HCT116 (cell line): ENCODE measurements around the gene CCL28. TPM values are rescaled to one million over a fixed set of nuclear protein-coding genes. Genes with fewer than 3 reads are reported as not detected.

Source experiments
- ATAC-seq: fragments of 200-7000 bp; cut with Tn5 transposase; 2 replicates; pipeline ENCODE4 v1.9.1; 2020; ENCODE audit warnings: mild to moderate bottlenecking, moderate library complexity
- BruUV-seq: library from RNA; stranded (reverse); fragments of 400-500 nt; replicated peaks from 2 replicates; lab custom pipeline; 2021; lab: Mats Ljungman, UMichigan
- CTCF ChIA-PET: fragments of 300-600 bp; sonication (Branson Sonifier 250); formaldehyde crosslinking; loops from one replicate; lab custom pipeline; 2021; ENCODE audit warnings: antibody characterized with exemption; lab: Charles Lee
- POLR2A ChIA-PET: fragments of 300-600, 350-600 bp; sonication (Branson Sonifier 250); formaldehyde crosslinking; loops from one replicate; lab custom pipeline; 2021; ENCODE audit warnings: antibody characterized with exemption; lab: Charles Lee
- RAD21 ChIA-PET, 2 experiments: fragments of 300-600 bp; sonication (Branson Sonifier 250); formaldehyde crosslinking; loops; one replicate each; lab custom pipeline; 2023; ENCODE audit warnings: low total read pairs in 2 of 2; ENCODE audit not compliant: uncharacterized antibody in 2 of 2, unreplicated experiment in 2 of 2, low non-redundant PET in 1 of 2; lab: Charles Lee
- DNase-seq: peaks from one replicate; pipeline ENCODE4 v3.0.0-alpha.2; 2010; ENCODE audit warnings: low read depth, low spot score
- H2AFZ ChIP-seq: fragments of 200-600 bp; shearing (Covaris generic), sonication (generic); 2 replicates; pipeline ENCODE4 v1.6.1; 2017; ENCODE audit warnings: low read depth, mixed run types, mixed read lengths, antibody characterized with exemption, low read length; ENCODE audit not compliant: poor library complexity, severe bottlenecking
- H3K27ac ChIP-seq: 2 replicates; pipeline ENCODE4 v1.5.1; 2012; ENCODE audit warnings: low read depth, low read length
- H3K27me3 ChIP-seq: fragments of 200-600 bp; sonication (generic); 2 replicates; pipeline ENCODE4 v1.6.1; 2016; ENCODE audit warnings: mixed run types, low read length, mixed read lengths; ENCODE audit not compliant: insufficient read depth
- H3K36me3 ChIP-seq, 2 experiments: fragments of 200-500 bp in 1 of 2; fragments of 200-600 bp in 1 of 2; sonication (Bioruptor generic) in 1 of 2; sonication (generic) in 1 of 2; 2 replicates each; pipeline versions ENCODE4 v1.5.1 to v1.6.1; 2014 to 2016; ENCODE audit warnings: low read length in 2 of 2, inconsistent platforms in 1 of 2, mixed read lengths in 1 of 2, mixed run types in 1 of 2; ENCODE audit not compliant: insufficient read depth in 2 of 2, control insufficient read depth in 1 of 2
- H3K4me1 ChIP-seq, 2 experiments: fragments of 200-600 bp in 1 of 2; sonication (generic) in 1 of 2; 2 replicates each; pipeline versions ENCODE4 v1.5.1 to v1.6.1; 2012 to 2017; ENCODE audit warnings: low read length in 2 of 2, inconsistent platforms in 1 of 2, mild to moderate bottlenecking in 1 of 2, mixed read lengths in 1 of 2, mixed run types in 1 of 2, moderate library complexity in 1 of 2; ENCODE audit not compliant: insufficient read depth in 2 of 2, control insufficient read depth in 1 of 2
- H3K4me2 ChIP-seq: fragments of 200-600 bp; sonication (generic); 2 replicates; pipeline ENCODE4 v1.6.1; 2017; ENCODE audit warnings: mixed run types, low read length, mixed read lengths
- H3K4me3 ChIP-seq, 2 experiments: fragments of 200-600 bp in 1 of 2; sonication (generic) in 1 of 2; replicated peaks in 1 of 2; 2 replicates each; pipeline ENCODE4 v1.5.1; 2011 to 2016; ENCODE audit warnings: low read length in 2 of 2, control low read depth in 1 of 2, low read depth in 1 of 2, mild to moderate bottlenecking in 1 of 2, mixed read lengths in 1 of 2, mixed run types in 1 of 2
- H3K79me2 ChIP-seq: fragments of 200-600 bp; sonication (generic); 2 replicates; pipeline ENCODE4 v1.6.1; 2017; ENCODE audit warnings: mild to moderate bottlenecking, mixed run types, low read length, moderate library complexity, mixed read lengths; ENCODE audit not compliant: insufficient read depth
- H3K9ac ChIP-seq: fragments of 200-600 bp; sonication (generic); 2 replicates; pipeline ENCODE4 v1.6.1; 2016; ENCODE audit warnings: low read length, mixed read lengths
- H3K9me2 ChIP-seq: fragments of 200-600 bp; sonication (generic), shearing (Covaris generic); 2 replicates; pipeline ENCODE4 v1.6.1; 2017; ENCODE audit warnings: mixed run types, mild to moderate bottlenecking, moderate library complexity; ENCODE audit not compliant: insufficient read depth
- H3K9me3 ChIP-seq, 2 experiments: fragments of 200-500 bp in 1 of 2; fragments of 200-600 bp in 1 of 2; sonication (Bioruptor generic) in 1 of 2; sonication (generic) in 1 of 2; 2 replicates each; pipeline ENCODE4 v1.6.1; 2014 to 2017; ENCODE audit warnings: low read length in 2 of 2, mixed read lengths in 2 of 2, inconsistent platforms in 1 of 2, low read depth in 1 of 2, mild to moderate bottlenecking in 1 of 2, mixed run types in 1 of 2, moderate library complexity in 1 of 2; ENCODE audit not compliant: control insufficient read depth in 1 of 2, insufficient read depth in 1 of 2
- H4K20me1 ChIP-seq: fragments of 200-600 bp; sonication (generic), shearing (Covaris generic); 2 replicates; pipeline ENCODE4 v1.6.1; 2017; ENCODE audit warnings: mixed run types, mild to moderate bottlenecking, moderate library complexity; ENCODE audit not compliant: insufficient read depth
- CEBPB ChIP-seq: IDR thresholded peaks from 2 replicates; pipeline ENCODE4 v1.6.1; 2012; ENCODE audit warnings: low read depth
- FOSL1 ChIP-seq: IDR thresholded peaks from 2 replicates; pipeline ENCODE4 v1.6.1; 2012; ENCODE audit warnings: low read depth
- JUND ChIP-seq: IDR thresholded peaks from 2 replicates; pipeline ENCODE4 v1.6.1; 2012
- MAX ChIP-seq: IDR thresholded peaks from 2 replicates; pipeline ENCODE4 v1.6.1; 2012
- POLR2AphosphoS5 ChIP-seq: IDR thresholded peaks from 2 replicates; pipeline ENCODE4 v1.6.1; 2011; ENCODE audit warnings: mild to moderate bottlenecking, low read depth, low read length, moderate library complexity
- RAD21 ChIP-seq: IDR thresholded peaks from 2 replicates; pipeline ENCODE4 v1.6.1; 2012; ENCODE audit warnings: low read depth, mild to moderate bottlenecking
- TCF7L2 ChIP-seq: IDR thresholded peaks from 2 replicates; pipeline ENCODE4 v1.7.0; 2011; ENCODE audit warnings: borderline replicate concordance, inconsistent platforms; ENCODE audit not compliant: insufficient read depth, insufficient read length; ENCODE audit errors: extremely low read depth
- ZNF274 ChIP-seq: fragments of 200-500 bp; sonication (Bioruptor generic); IDR thresholded peaks from 2 replicates; pipeline ENCODE4 v1.6.1; 2014; ENCODE audit warnings: mild to moderate bottlenecking, low read depth, low read length, inconsistent platforms
- intact Hi-C: fragments of 100-400 bp; cut with micrococcal nuclease; formaldehyde crosslinking; loops from 2 replicates; pipeline ENCODE4 v1.10.0; 2022
- total RNA-seq: library from RNA; stranded (reverse); gene quantifications from one replicate; pipeline ENCODE4 v1.2.1, GENCODE V29; 2021; ENCODE audit not compliant: unreplicated experiment
- TF ChIP-seq, protein P1 (sequence below), 3 experiments: fragments of 200-600 bp in 1 of 3; sonication (generic) in 1 of 3; IDR thresholded peaks in 2 of 3; conservative IDR thresholded peaks in 1 of 3; 2 replicates each; pipeline ENCODE4 v1.5.1; 2012 to 2017; ENCODE audit warnings: low read depth in 2 of 3, low read length in 2 of 3, antibody characterized with exemption in 1 of 3, borderline replicate concordance in 1 of 3, control low read depth in 1 of 3, mild to moderate bottlenecking in 1 of 3, mixed read lengths in 1 of 3, mixed run types in 1 of 3, moderate library complexity in 1 of 3; ENCODE audit not compliant: insufficient read depth in 1 of 3
- TF ChIP-seq, protein P2 (sequence below): IDR thresholded peaks from 2 replicates; pipeline ENCODE4 v1.6.1; 2012; ENCODE audit warnings: low read depth

CCL28 gene
- total RNA-seq, 1 experiment from 2014 or later, result 0.25 TPM

GRCh38 chr5:43416803-43417394 lies 4.7 kb upstream of the CCL28 start:
- TF ChIP-seq TCF7L2, result no peak
- TF ChIP-seq CEBPB, result no peak
- TF ChIP-seq POLR2AphosphoS5, result no peak
- TF ChIP-seq, protein P1, sequence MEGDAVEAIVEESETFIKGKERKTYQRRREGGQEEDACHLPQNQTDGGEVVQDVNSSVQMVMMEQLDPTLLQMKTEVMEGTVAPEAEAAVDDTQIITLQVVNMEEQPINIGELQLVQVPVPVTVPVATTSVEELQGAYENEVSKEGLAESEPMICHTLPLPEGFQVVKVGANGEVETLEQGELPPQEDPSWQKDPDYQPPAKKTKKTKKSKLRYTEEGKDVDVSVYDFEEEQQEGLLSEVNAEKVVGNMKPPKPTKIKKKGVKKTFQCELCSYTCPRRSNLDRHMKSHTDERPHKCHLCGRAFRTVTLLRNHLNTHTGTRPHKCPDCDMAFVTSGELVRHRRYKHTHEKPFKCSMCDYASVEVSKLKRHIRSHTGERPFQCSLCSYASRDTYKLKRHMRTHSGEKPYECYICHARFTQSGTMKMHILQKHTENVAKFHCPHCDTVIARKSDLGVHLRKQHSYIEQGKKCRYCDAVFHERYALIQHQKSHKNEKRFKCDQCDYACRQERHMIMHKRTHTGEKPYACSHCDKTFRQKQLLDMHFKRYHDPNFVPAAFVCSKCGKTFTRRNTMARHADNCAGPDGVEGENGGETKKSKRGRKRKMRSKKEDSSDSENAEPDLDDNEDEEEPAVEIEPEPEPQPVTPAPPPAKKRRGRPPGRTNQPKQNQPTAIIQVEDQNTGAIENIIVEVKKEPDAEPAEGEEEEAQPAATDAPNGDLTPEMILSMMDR (IDR thresholded peaks at IDR 0.05 in 2 of 3, conservative IDR thresholded peaks at IDR 0.05 in 1 of 3; ENCODE audit: borderline replicate concordance in 1 of 3, insufficient read depth in 1 of 3, low read depth in 2 of 3, low read length in 2 of 3), result no peak
- TF ChIP-seq JUND, result no peak
- no peak for TF ChIP-seq ZNF274
- no peak for TF ChIP-seq FOSL1
- TF ChIP-seq, protein P2, sequence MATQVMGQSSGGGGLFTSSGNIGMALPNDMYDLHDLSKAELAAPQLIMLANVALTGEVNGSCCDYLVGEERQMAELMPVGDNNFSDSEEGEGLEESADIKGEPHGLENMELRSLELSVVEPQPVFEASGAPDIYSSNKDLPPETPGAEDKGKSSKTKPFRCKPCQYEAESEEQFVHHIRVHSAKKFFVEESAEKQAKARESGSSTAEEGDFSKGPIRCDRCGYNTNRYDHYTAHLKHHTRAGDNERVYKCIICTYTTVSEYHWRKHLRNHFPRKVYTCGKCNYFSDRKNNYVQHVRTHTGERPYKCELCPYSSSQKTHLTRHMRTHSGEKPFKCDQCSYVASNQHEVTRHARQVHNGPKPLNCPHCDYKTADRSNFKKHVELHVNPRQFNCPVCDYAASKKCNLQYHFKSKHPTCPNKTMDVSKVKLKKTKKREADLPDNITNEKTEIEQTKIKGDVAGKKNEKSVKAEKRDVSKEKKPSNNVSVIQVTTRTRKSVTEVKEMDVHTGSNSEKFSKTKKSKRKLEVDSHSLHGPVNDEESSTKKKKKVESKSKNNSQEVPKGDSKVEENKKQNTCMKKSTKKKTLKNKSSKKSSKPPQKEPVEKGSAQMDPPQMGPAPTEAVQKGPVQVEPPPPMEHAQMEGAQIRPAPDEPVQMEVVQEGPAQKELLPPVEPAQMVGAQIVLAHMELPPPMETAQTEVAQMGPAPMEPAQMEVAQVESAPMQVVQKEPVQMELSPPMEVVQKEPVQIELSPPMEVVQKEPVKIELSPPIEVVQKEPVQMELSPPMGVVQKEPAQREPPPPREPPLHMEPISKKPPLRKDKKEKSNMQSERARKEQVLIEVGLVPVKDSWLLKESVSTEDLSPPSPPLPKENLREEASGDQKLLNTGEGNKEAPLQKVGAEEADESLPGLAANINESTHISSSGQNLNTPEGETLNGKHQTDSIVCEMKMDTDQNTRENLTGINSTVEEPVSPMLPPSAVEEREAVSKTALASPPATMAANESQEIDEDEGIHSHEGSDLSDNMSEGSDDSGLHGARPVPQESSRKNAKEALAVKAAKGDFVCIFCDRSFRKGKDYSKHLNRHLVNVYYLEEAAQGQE, result no peak
- TF ChIP-seq RAD21, result no peak
- no peak for TF ChIP-seq MAX
- H2AFZ ChIP-seq, result no peak overlapping the region
- CTCF ChIA-PET, result no interaction called here
- no peak for DNase-seq
- ATAC-seq, result no peak
- no peaks in the 10 kb centered on the region for H4K20me1 ChIP-seq
- intact Hi-C loops, result no loop called here
- POLR2A ChIA-PET, result no interaction called here
- no peaks in the 10 kb centered on the region for H3K9me2 ChIP-seq
- H3K27me3 ChIP-seq, result no peaks in the 10 kb centered on the region
- H3K4me3 ChIP-seq, result no peak overlapping the region
- H3K9ac ChIP-seq, result no peak overlapping the region
- H3K36me3 ChIP-seq, result no peaks in the 10 kb centered on the region
- no TSS peak for BruUV-seq
- no peaks in the 10 kb centered on the region for H3K9me3 ChIP-seq
- H3K79me2 ChIP-seq, result no peaks in the 10 kb centered on the region
- RAD21 ChIA-PET, result no interaction called here
- no peak overlapping the region for H3K4me2 ChIP-seq
- H3K4me1 ChIP-seq, result peaks cover 0 to under 1% of the 10 kb centered on the region in 2 experiments; a peak in 1 of 4 replicates
- no peak overlapping the region for H3K27ac ChIP-seq
